Fibroblast of villous mesenchyme (primary cell): ENCODE measurements around the gene RUFY4. TPM values are rescaled to one million over a fixed set of nuclear protein-coding genes. Genes with fewer than 3 reads are reported as not detected.
A peak's percentile ranks its signal among the peaks of the same experiment; 100 is the strongest.
"Not testable (repeated sequence)": the region's sequence is repeated elsewhere in the genome, so short reads cannot be mapped to it uniquely, and the experiment has no call there.

Experiments
- DNase-seq: peaks from one replicate; pipeline ENCODE4 v3.0.0-alpha.2; 2010; ENCODE audit warnings: low read depth
- H3K4me3 ChIP-seq: 2 replicates; pipeline ENCODE4 v1.5.1; 2011; ENCODE audit warnings: low read depth, mild to moderate bottlenecking, low read length
- CTCF ChIP-seq: IDR thresholded peaks from 2 replicates; pipeline ENCODE4 v1.5.1; 2012; ENCODE audit warnings: low read depth, mild to moderate bottlenecking, low read length; ENCODE audit not compliant: insufficient read depth
- total RNA-seq: library from RNA; depleted of rRNA; stranded (reverse); fragments of >200 nt; gene quantifications from 2 replicates; pipeline ENCODE4 v1.2.3, GENCODE V29; 2012

The RUFY4 gene
- total RNA-seq, 1 donor = not detected

DNA sequence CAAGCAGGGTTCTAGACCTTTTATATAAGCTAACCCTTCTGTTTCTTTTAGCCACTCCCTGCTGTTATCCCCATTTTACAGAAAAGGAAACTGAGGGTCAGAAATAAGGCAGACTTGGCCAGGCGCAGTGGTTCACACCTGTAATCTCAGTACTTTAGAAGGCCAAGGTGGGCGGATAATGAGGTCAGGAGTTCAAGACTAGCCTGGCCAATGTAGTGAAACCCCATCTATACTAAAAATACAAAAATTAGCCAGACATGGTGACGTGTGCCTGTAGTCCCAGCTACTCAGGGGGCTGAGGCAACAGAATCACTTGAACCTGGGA lies 14.3 kb downstream of the RUFY4 start:
- no peak for TF ChIP-seq CTCF
- H3K4me3 ChIP-seq = no peak overlapping the region
- no peak for DNase-seq

- no peak overlapping the region for H3K4me3 ChIP-seq
- no peak for TF ChIP-seq CTCF
- peak; percentile 18 for DNase-seq
Observed at GRCh38 chr2:218086478-218086877, 17.4 kb downstream of the RUFY4 start.

GRCh38 chr2:218089259-218089658 lies 20.2 kb downstream of the RUFY4 start:
- DNase-seq = no peak
- no peak for TF ChIP-seq CTCF
- H3K4me3 ChIP-seq = no peak overlapping the region

DNA sequence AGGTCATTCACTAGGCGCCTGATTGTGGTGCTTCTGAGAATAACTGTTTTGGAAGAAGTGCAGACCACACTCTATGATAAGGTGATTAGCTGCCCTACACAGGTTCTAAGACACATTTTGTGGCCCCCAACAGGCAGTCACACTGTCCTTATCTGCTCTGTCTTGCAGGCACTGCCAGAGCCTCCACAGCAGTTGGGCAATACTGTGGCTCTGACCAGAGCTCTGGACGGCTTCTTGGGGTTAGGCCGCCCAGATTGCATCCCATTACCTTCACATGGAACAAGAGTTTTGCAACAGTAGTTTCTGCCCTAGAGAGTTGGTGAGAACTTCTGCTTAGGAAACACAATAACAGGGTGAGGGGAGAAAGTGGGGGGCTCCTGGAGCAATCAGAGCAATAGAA lies 22.7 kb downstream of the RUFY4 start:
- H3K4me3 ChIP-seq = no peak overlapping the region
- no peak for DNase-seq
- no peak for TF ChIP-seq CTCF

DNA sequence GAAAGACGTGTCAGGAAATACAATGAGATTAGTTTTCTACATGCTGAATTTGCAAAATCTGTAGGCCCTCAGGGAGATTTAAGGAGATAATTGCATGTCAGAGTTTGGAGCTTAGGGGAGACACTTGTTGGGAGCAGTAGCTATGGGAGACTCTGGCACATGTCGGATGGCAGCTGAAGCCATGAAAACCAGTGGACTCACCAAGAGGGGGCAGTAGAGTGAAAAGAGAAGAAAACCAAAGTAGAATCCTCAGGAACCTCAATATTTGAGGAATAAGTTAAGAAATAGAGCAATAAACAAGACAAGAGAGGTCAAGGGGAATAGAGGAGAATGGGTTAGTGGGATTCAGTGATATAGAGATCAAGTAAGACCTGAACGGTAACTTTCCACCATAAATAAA lies 24.8 kb downstream of the RUFY4 start:
- TF ChIP-seq CTCF = peak; percentile 27
- H3K4me3 ChIP-seq = no peak overlapping the region
- no peak for DNase-seq

GRCh38 chr2:218095853-218096252 lies 26.8 kb downstream of the RUFY4 start:
- no peak for DNase-seq
- no peak overlapping the region for H3K4me3 ChIP-seq
- no peak for TF ChIP-seq CTCF

- TF ChIP-seq CTCF = no peak
- H3K4me3 ChIP-seq = no peak overlapping the region
- DNase-seq = no peak
Observed at GRCh38 chr2:218097975-218098374, 28.9 kb downstream of the RUFY4 start.

GRCh38 chr2:218108834-218109233 lies 39.8 kb downstream of the RUFY4 start:
- not testable (repeated sequence) for H3K4me3 ChIP-seq, DNase-seq

- H3K4me3 ChIP-seq, DNase-seq: not testable (repeated sequence)
Observed at GRCh38 chr2:218121789-218122188, 52.7 kb downstream of the RUFY4 start.

DNA sequence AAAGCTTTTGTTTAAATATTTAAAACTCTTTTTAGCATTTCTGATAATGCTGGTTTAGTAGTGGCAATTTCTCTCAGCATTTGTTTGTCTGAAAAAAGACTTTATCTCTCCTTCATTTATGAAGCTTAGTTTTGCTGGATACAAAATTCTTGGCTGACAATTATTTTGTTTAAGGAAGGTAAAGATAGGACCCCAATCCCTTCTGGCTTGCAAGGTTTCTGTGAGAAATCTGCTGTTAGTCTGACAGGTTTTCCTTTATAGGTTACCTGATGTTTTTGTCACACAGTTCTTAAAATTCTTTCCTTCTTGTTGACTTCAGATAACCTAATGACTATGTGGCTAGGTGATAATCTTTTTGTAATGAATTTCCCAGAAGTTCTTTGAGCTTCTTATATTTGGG lies 53.2 kb downstream of the RUFY4 start:
- DNase-seq, H3K4me3 ChIP-seq: not testable (repeated sequence)
